SK-N-SH (cell line): Measurements from ENCODE around the gene SLIT1.

Experiments
- POLR2AphosphoS5 ChIP-seq: IDR thresholded peaks from 2 replicates; pipeline ENCODE4 v1.6.1; 2012; ENCODE audit warnings: low read depth, low read length
- TF ChIP-seq, protein P1 (sequence below): fragments of 200-600 bp; sonication (generic); IDR thresholded peaks from 2 replicates; pipeline ENCODE4 v1.6.1; 2017; ENCODE audit warnings: antibody characterized with exemption, mild to moderate bottlenecking, moderate library complexity

DNA sequence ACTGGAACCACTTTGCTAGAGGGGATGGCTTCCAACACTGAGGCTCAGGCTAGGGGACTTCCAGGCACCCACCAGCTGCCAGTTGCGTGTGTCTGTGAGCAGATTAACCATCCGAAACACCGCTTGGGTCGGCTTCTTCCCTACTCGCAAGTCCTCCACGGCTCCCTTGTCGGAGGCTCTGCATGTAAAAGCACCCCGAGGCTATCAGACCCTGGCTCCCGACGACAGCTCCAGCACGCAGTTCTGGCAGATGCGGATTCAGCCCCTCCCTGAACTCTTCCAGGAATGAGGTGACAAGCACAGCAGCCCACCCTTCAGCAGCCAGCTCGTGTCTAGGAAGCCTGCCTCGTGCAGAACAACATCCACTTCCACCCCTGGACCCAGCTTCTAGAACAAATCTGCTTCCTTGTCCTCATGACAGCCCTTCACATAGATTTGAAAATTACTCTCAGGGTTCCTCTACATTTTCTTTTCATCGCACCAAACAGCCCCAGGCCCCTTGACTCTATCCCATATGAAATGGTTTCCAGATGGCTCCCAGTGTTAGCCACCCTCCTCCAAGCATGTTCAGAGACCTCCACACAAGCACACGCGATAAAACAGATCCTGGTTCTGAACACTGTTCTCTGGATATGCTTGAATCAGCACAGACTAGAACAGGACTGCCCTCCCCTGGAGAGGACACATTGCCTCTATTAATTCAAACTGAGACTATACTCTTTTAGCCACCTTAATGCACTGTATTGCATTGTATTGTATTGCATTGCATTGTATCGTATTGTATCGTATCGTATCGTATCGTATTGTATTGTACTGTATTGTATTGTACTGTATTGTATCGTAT is 44.6 kb downstream of the SLIT1 start:
- TF ChIP-seq, protein P1, sequence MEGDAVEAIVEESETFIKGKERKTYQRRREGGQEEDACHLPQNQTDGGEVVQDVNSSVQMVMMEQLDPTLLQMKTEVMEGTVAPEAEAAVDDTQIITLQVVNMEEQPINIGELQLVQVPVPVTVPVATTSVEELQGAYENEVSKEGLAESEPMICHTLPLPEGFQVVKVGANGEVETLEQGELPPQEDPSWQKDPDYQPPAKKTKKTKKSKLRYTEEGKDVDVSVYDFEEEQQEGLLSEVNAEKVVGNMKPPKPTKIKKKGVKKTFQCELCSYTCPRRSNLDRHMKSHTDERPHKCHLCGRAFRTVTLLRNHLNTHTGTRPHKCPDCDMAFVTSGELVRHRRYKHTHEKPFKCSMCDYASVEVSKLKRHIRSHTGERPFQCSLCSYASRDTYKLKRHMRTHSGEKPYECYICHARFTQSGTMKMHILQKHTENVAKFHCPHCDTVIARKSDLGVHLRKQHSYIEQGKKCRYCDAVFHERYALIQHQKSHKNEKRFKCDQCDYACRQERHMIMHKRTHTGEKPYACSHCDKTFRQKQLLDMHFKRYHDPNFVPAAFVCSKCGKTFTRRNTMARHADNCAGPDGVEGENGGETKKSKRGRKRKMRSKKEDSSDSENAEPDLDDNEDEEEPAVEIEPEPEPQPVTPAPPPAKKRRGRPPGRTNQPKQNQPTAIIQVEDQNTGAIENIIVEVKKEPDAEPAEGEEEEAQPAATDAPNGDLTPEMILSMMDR: no peak
- no peak for TF ChIP-seq POLR2AphosphoS5
